IMR-90 (cell line): ENCODE measurements around the gene CDK6. TPM values are rescaled to one million over a fixed set of nuclear protein-coding genes. Genes with fewer than 3 reads are reported as not detected.

Experiments used
- ATAC-seq: fragments of 200-7000 bp; cut with Tn5 transposase; 2 replicates; pipeline ENCODE4 v1.9.1; 2020; ENCODE audit warnings: low read depth, mild to moderate bottlenecking, moderate library complexity
- BruUV-seq: library from RNA; stranded (reverse); fragments of 400-500 nt; replicated peaks from 2 replicates; lab custom pipeline; 2021; lab: Mats Ljungman, UMichigan
- CTCF ChIA-PET: fragments of 300-600 bp; formaldehyde crosslinking; extraction: SDS; loops from one replicate; lab custom pipeline; 2021; ENCODE audit warnings: antibody characterized with exemption; lab: Yijun Ruan, JAX
- POLR2A ChIA-PET: fragments of 300-600 bp; sonication (Branson Sonifier 250); formaldehyde crosslinking; loops from one replicate; lab custom pipeline; 2022; ENCODE audit warnings: antibody characterized with exemption; ENCODE audit not compliant: unreplicated experiment; lab: Charles Lee
- DNase-seq: peaks from one replicate; pipeline ENCODE4 v3.0.0; 2013
- H2AFZ ChIP-seq: replicated peaks from 2 replicates; pipeline ENCODE3; 2013; ENCODE audit warnings: low read length, mild to moderate bottlenecking; ENCODE audit not compliant: poor library complexity
- H2AK5ac ChIP-seq: 2 replicates; pipeline ENCODE4 v1.6.1; 2013; ENCODE audit warnings: low read depth, low read length, inconsistent platforms
- H2AK9ac ChIP-seq: replicated peaks from 2 replicates; pipeline ENCODE3; 2013; ENCODE audit warnings: mild to moderate bottlenecking, low read depth, low read length, moderate library complexity; ENCODE audit not compliant: poor library complexity
- H2BK120ac ChIP-seq: 2 replicates; pipeline ENCODE4 v1.6.1; 2013; ENCODE audit warnings: low read depth, low read length, inconsistent platforms
- H2BK15ac ChIP-seq: 3 replicates; pipeline ENCODE4 v1.6.1; 2013; ENCODE audit warnings: low read depth, low read length, inconsistent platforms
- H2BK20ac ChIP-seq: 2 replicates; pipeline ENCODE4 v1.6.1; 2013; ENCODE audit warnings: low read depth, mild to moderate bottlenecking, inconsistent platforms, low read length, moderate library complexity
- H2BK5ac ChIP-seq: 2 replicates; pipeline ENCODE4 v1.6.1; 2013; ENCODE audit warnings: mild to moderate bottlenecking, low read depth, low read length, inconsistent platforms; ENCODE audit not compliant: poor library complexity, severe bottlenecking
- H3K14ac ChIP-seq: replicated peaks from 2 replicates; pipeline ENCODE4 v1.6.1; 2013; ENCODE audit warnings: low read depth, low read length, inconsistent platforms
- H3K18ac ChIP-seq: 2 replicates; pipeline ENCODE4 v1.6.1; 2013; ENCODE audit warnings: low read depth, low read length, control low read depth
- H3K23ac ChIP-seq: 2 replicates; pipeline ENCODE4 v1.6.1; 2013; ENCODE audit warnings: low read depth, low read length, inconsistent platforms
- H3K27ac ChIP-seq: 2 replicates; pipeline ENCODE4 v1.5.1; 2013; ENCODE audit warnings: mild to moderate bottlenecking, control low read depth, low read length; ENCODE audit not compliant: insufficient read depth
- H3K27me3 ChIP-seq: 2 replicates; pipeline ENCODE4 v1.6.1; 2013; ENCODE audit warnings: low read length; ENCODE audit not compliant: control insufficient read depth, insufficient read depth
- H3K36me3 ChIP-seq: 2 replicates; pipeline ENCODE4 v1.6.1; 2013; ENCODE audit warnings: low read length, mixed read lengths; ENCODE audit not compliant: control insufficient read depth, insufficient read depth
- H3K4ac ChIP-seq: 2 replicates; pipeline ENCODE4 v1.6.1; 2013; ENCODE audit warnings: low read depth, low read length, inconsistent platforms
- H3K4me1 ChIP-seq: 2 replicates; pipeline ENCODE4 v1.6.1; 2013; ENCODE audit warnings: low read length, mixed read lengths; ENCODE audit not compliant: control insufficient read depth, insufficient read depth
- H3K4me2 ChIP-seq: 2 replicates; pipeline ENCODE4 v1.6.1; 2013; ENCODE audit warnings: low read depth, mild to moderate bottlenecking, control low read depth, low read length, moderate library complexity
- H3K4me3 ChIP-seq: 2 replicates; pipeline ENCODE4 v1.5.1; 2013; ENCODE audit warnings: low read depth, mild to moderate bottlenecking, control low read depth, low read length, moderate library complexity; ENCODE audit not compliant: insufficient read depth
- H3K56ac ChIP-seq: 2 replicates; pipeline ENCODE4 v1.6.1; 2013; ENCODE audit warnings: low read length, inconsistent platforms; ENCODE audit not compliant: insufficient read depth; ENCODE audit errors: extremely low read depth
- H3K79me1 ChIP-seq, 2 experiments: 2 replicates each; pipeline ENCODE4 v1.6.1; 2013; ENCODE audit warnings: low read length in 2 of 2, inconsistent platforms in 1 of 2, low read depth in 1 of 2
- H3K9ac ChIP-seq: 2 replicates; pipeline ENCODE4 v1.6.1; 2013; ENCODE audit warnings: low read depth, low read length, control low read depth
- H3K9me1 ChIP-seq: 2 replicates; pipeline ENCODE4 v1.6.1; 2013; ENCODE audit warnings: low read length, inconsistent platforms; ENCODE audit not compliant: insufficient read depth
- H3K9me3 ChIP-seq: 2 replicates; pipeline ENCODE4 v1.6.1; 2013; ENCODE audit warnings: low read length; ENCODE audit not compliant: control insufficient read depth, insufficient read depth
- H4K20me1 ChIP-seq: 2 replicates; pipeline ENCODE4 v1.6.1; 2013; ENCODE audit warnings: low read length, inconsistent platforms; ENCODE audit not compliant: insufficient read depth
- H4K5ac ChIP-seq: 2 replicates; pipeline ENCODE4 v1.6.1; 2013; ENCODE audit warnings: mild to moderate bottlenecking, low read depth, low read length, control low read depth
- H4K8ac ChIP-seq, 2 experiments: 2 replicates each; pipeline ENCODE4 v1.6.1; 2013; ENCODE audit warnings: low read depth in 2 of 2, low read length in 2 of 2, control low read depth in 1 of 2, inconsistent platforms in 1 of 2
- H4K91ac ChIP-seq: 2 replicates; pipeline ENCODE4 v1.6.1; 2013; ENCODE audit warnings: low read depth, low read length, inconsistent platforms; ENCODE audit not compliant: insufficient read depth
- BHLHE40 ChIP-seq: fragments of 150-350 bp; IDR thresholded peaks from 2 replicates; pipeline ENCODE4 v1.6.1; 2016; ENCODE audit warnings: mild to moderate bottlenecking, low read depth, low read length
- CEBPB ChIP-seq: IDR thresholded peaks from 2 replicates; pipeline ENCODE4 v1.6.1; 2012; ENCODE audit warnings: low read depth, low read length, improper control_type of control experiment
- ELK1 ChIP-seq: fragments of 150-350 bp; IDR thresholded peaks from 2 replicates; pipeline ENCODE4 v1.6.1; 2016; ENCODE audit warnings: low read depth, mild to moderate bottlenecking, low read length, moderate library complexity, borderline replicate concordance
- FOS ChIP-seq: fragments of 150-350 bp; IDR thresholded peaks from 2 replicates; pipeline ENCODE4 v1.6.1; 2016; ENCODE audit warnings: low read depth, low read length
- MAFK ChIP-seq: IDR thresholded peaks from 2 replicates; pipeline ENCODE4 v1.6.1; 2012; ENCODE audit warnings: low read depth, low read length, improper control_type of control experiment
- MAZ ChIP-seq: IDR thresholded peaks from 2 replicates; pipeline ENCODE4 v1.6.1; 2012; ENCODE audit warnings: low read depth, mild to moderate bottlenecking, low read length, improper control_type of control experiment, moderate library complexity, borderline replicate concordance
- MXI1 ChIP-seq: IDR thresholded peaks from 2 replicates; pipeline ENCODE4 v1.6.1; 2012; ENCODE audit warnings: low read depth, mild to moderate bottlenecking, low read length, moderate library complexity, borderline replicate concordance
- NFE2L2 ChIP-seq: fragments of 150-350 bp; IDR thresholded peaks from 2 replicates; pipeline ENCODE4 v1.6.1; 2016; ENCODE audit warnings: low read depth, mild to moderate bottlenecking, low read length
- POLR2A ChIP-seq: IDR thresholded peaks from 2 replicates; pipeline ENCODE4 v1.6.1; 2012; ENCODE audit warnings: mild to moderate bottlenecking, low read depth, low read length
- RAD21 ChIP-seq: IDR thresholded peaks from 2 replicates; pipeline ENCODE4 v1.6.1; 2012; ENCODE audit warnings: low read length, improper control_type of control experiment
- RFX5 ChIP-seq: IDR thresholded peaks from 2 replicates; pipeline ENCODE4 v1.8.0; 2012; ENCODE audit warnings: low read depth, mild to moderate bottlenecking, low read length, moderate library complexity
- SMC3 ChIP-seq: fragments of 150-350 bp; IDR thresholded peaks from 2 replicates; pipeline ENCODE4 v1.6.1; 2016; ENCODE audit warnings: low read depth, mild to moderate bottlenecking, antibody characterized with exemption, low read length, moderate library complexity
- USF2 ChIP-seq: fragments of 150-350 bp; IDR thresholded peaks from 2 replicates; pipeline ENCODE4 v1.6.1; 2017; ENCODE audit warnings: mild to moderate bottlenecking, antibody characterized with exemption, low read length, low read depth
- WGBS, 2 experiments: methylation state at CpG; one replicate each; pipeline versions ENCODE4 v1.1.5 to v1.1.7; 2013; ENCODE audit warnings: missing lambda C conversion rate in 2 of 2; ENCODE audit not compliant: insufficient read length in 1 of 2; ENCODE audit errors: extremely low coverage in 2 of 2; 5-methylcytosine and 5-hydroxymethylcytosine counted together
- dilution Hi-C: fragments of 300-500 bp; cut with HindIII; formaldehyde crosslinking; loops from one replicate; pipeline ENCODE4 v1.14.3; 2018; ENCODE audit warnings: low sequenced_read_pairs; ENCODE audit not compliant: unreplicated experiment
- in situ Hi-C: fragments of 300-500 bp; cut with MboI; formaldehyde crosslinking; loops from 3 replicates; pipeline ENCODE4 v1.14.3; 2019; ENCODE audit warnings: low sequenced_read_pairs, inconsistent platforms, mixed read lengths
- intact Hi-C: fragments of 100-400 bp; cut with micrococcal nuclease; formaldehyde crosslinking; loops from 2 replicates; pipeline ENCODE4 v1.10.0; 2022
- polyA plus RNA-seq, 3 experiments: library from polyadenylated mRNA; depleted of rRNA; stranded (reverse); fragments of >200 nt; gene quantifications; 2 replicates each; pipeline ENCODE4 v1.2.3, GENCODE V29; 2012; ENCODE audit warnings: low replicate concordance in 1 of 3
- total RNA-seq: library from RNA; depleted of rRNA; stranded (reverse); fragments of >200 nt; gene quantifications from 2 replicates; pipeline ENCODE4 v1.2.3, GENCODE V29; 2012
- TF ChIP-seq, protein P1 (sequence below): conservative IDR thresholded peaks from 2 replicates; pipeline ENCODE4 v1.5.1; 2012; ENCODE audit warnings: mild to moderate bottlenecking, low read depth, low read length, improper control_type of control experiment

The CDK6 gene
- total and polyA plus RNA-seq, 2 of the 4 experiments (the other 2 are of a cell fraction), result 21.5 to 195 TPM

DNA sequence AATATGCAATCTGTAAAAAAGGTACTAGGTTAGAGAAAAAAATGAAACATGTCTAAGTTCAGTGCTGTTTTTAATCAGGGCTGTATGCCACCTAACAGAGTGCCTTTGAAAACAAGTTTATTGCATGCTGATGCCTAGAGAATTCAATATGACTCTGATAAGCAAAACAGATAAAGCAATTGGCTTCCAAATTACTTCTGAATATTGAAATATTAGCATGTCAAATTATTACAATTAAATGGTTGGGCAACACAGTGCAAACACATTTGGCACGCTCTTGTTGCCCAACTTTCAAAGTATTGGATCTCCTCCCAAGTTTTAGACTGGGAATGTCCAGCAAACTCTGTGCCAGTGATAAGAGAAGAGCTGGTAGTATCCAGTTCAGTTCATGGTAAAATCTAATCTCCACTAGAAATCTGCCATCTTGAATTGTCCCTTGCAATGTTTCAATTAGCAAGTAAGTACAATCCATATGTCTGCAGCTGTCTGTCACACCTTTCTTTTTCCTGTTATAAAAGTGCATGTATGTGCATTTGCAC, 181.0 kb downstream of the CDK6 start:
- no peak for ATAC-seq
- no peak overlapping the region for H3K4ac ChIP-seq
- H3K14ac ChIP-seq, result no peak overlapping the region
- H4K91ac ChIP-seq, result no peak overlapping the region
- BruUV-seq, result no TSS peak
- DNase-seq, result no peak
- no peak overlapping the region for H3K18ac ChIP-seq
- H3K79me1 ChIP-seq, result peaks cover 60 to 80% of the 10 kb centered on the region in 2 experiments
- peaks cover 33% of the 10 kb centered on the region for H4K20me1 ChIP-seq
- H2AK5ac ChIP-seq, result no peak overlapping the region
- H3K4me2 ChIP-seq, result no peak overlapping the region
- H2BK15ac ChIP-seq, result no peak overlapping the region
- H3K27me3 ChIP-seq, result no peaks in the 10 kb centered on the region
- intact Hi-C loops, result no loop called here
- H3K36me3 ChIP-seq, result peaks cover 6% of the 10 kb centered on the region
- ChIA-PET POLR2A (no interaction called here), CTCF (no interaction called here)
- no peaks in the 10 kb centered on the region for H3K9me3 ChIP-seq
- dilution Hi-C loops, result no loop called here
- no peak overlapping the region for H3K9ac ChIP-seq
- no peak overlapping the region for H4K5ac ChIP-seq
- no peak overlapping the region for H3K56ac ChIP-seq
- no peak overlapping the region for H2BK5ac ChIP-seq
- H2BK120ac ChIP-seq, result no peak overlapping the region
- H2AFZ ChIP-seq, result no peak overlapping the region
- TF ChIP-seq MXI1 (no peak), NFE2L2 (no peak), RFX5 (no peak), ELK1 (no peak), FOS (no peak), RAD21 (no peak), CEBPB (no peak), POLR2A (no peak), BHLHE40 (no peak), MAFK (no peak), SMC3 (no peak), MAZ (no peak), USF2 (no peak)
- TF ChIP-seq, protein P1, sequence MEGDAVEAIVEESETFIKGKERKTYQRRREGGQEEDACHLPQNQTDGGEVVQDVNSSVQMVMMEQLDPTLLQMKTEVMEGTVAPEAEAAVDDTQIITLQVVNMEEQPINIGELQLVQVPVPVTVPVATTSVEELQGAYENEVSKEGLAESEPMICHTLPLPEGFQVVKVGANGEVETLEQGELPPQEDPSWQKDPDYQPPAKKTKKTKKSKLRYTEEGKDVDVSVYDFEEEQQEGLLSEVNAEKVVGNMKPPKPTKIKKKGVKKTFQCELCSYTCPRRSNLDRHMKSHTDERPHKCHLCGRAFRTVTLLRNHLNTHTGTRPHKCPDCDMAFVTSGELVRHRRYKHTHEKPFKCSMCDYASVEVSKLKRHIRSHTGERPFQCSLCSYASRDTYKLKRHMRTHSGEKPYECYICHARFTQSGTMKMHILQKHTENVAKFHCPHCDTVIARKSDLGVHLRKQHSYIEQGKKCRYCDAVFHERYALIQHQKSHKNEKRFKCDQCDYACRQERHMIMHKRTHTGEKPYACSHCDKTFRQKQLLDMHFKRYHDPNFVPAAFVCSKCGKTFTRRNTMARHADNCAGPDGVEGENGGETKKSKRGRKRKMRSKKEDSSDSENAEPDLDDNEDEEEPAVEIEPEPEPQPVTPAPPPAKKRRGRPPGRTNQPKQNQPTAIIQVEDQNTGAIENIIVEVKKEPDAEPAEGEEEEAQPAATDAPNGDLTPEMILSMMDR, result no peak
- H3K4me3 ChIP-seq, result no peak overlapping the region
- no peak overlapping the region for H2BK20ac ChIP-seq
- in situ Hi-C loops, result no loop called here
- H3K9me1 ChIP-seq, result peaks cover 6% of the 10 kb centered on the region; the same call in 1 of the 2 replicates
- no peak overlapping the region for H3K27ac ChIP-seq
- no peak overlapping the region for H2AK9ac ChIP-seq
- H3K4me1 ChIP-seq, result peaks cover 4% of the 10 kb centered on the region; the same call in 1 of the 2 replicates
- H4K8ac ChIP-seq, result no peak overlapping the region
- no CpG with 5 or more reads among the region's 1 CpG for WGBS, 2 experiments
- H3K23ac ChIP-seq, result no peak overlapping the region
